Measurements from ENCODE around the gene UBTF.

- TF ChIP-seq CTCF (conservative IDR thresholded peaks at IDR 0.05) = no peak
- no peak for TF ChIP-seq ZFX (IDR thresholded peaks at IDR 0.05)
Observed at GRCh38 chr17:44217738-44218343, 1.6 kb downstream of the UBTF start.
